K562 (cell line): ENCODE measurements around the gene TACC3. TPM values are rescaled to one million over a fixed set of nuclear protein-coding genes. Genes with fewer than 3 reads are reported as not detected.

Source experiments
- ATAC-seq: fragments of 200-7000 bp; cut with Tn5 transposase; 3 replicates; pipeline ENCODE4 v1.9.1; 2020; ENCODE audit warnings: moderate library complexity
- BruUV-seq: library from RNA; stranded (reverse); fragments of 400-500 nt; replicated peaks from 2 replicates; lab custom pipeline; 2021; lab: Mats Ljungman, UMichigan
- CTCF ChIA-PET: fragments of 300-600 bp; formaldehyde crosslinking; extraction: SDS; loops from one replicate; lab custom pipeline; 2021; ENCODE audit warnings: low intra/inter-chr PET ratio; lab: Yijun Ruan, JAX
- POLR2A ChIA-PET: fragments of 300-600, 350-650 bp; sonication (Branson Sonifier 250); formaldehyde crosslinking; extraction: SDS; loops from one replicate; lab custom pipeline; 2021; ENCODE audit warnings: antibody characterized with exemption, inconsistent platforms; lab: Yijun Ruan, JAX
- DNase-seq, 4 experiments: peaks; one replicate each; pipeline versions ENCODE4 v3.0.0 to v3.0.0-alpha.2; 2011 to 2018; ENCODE audit warnings: low spot score in 3 of 4, mixed read lengths in 3 of 4; ENCODE audit errors: extremely low read depth in 1 of 4
- FAIRE-seq: peaks from 2 replicates; lab custom pipeline; 2011; peaks lifted over from hg19 to GRCh38; lab: Jason Lieb, UNC
- H2AFZ ChIP-seq: 2 replicates; pipeline ENCODE4 v1.6.0; 2011; ENCODE audit warnings: low read depth, low read length, control low read depth, inconsistent platforms
- H3K27ac ChIP-seq: fragments of 200-600 bp; 3 replicates; pipeline ENCODE4 v1.8.0; 2011; ENCODE audit warnings: low read depth, mild to moderate bottlenecking, control low read depth, inconsistent platforms, low read length, moderate library complexity, mixed read lengths; ENCODE audit errors: extremely low read depth
- H3K27me3 ChIP-seq, 2 experiments: fragments of 300-600 bp in 1 of 2; 2 replicates in 1 of 2; 3 replicates in 1 of 2; pipeline versions ENCODE4 v1.6.0 to v1.8.0; 2011; ENCODE audit warnings: inconsistent platforms in 2 of 2, low read length in 2 of 2, mild to moderate bottlenecking in 1 of 2, mixed read lengths in 1 of 2, moderate library complexity in 1 of 2; ENCODE audit not compliant: control insufficient read depth in 2 of 2, insufficient read depth in 2 of 2
- H3K36me3 ChIP-seq: fragments of 300-600 bp; 3 replicates; pipeline ENCODE4 v1.8.0; 2011; ENCODE audit warnings: mild to moderate bottlenecking, low read length, inconsistent platforms; ENCODE audit not compliant: control insufficient read depth, insufficient read depth
- H3K4me1 ChIP-seq, 2 experiments: fragments of 200-600 bp in 1 of 2; replicated peaks in 1 of 2; 2 replicates in 1 of 2; 3 replicates in 1 of 2; pipeline versions ENCODE4 v1.5.1 to v1.8.0; 2011; ENCODE audit warnings: inconsistent platforms in 2 of 2, low read length in 2 of 2, mild to moderate bottlenecking in 1 of 2, mixed read lengths in 1 of 2, moderate library complexity in 1 of 2; ENCODE audit not compliant: control insufficient read depth in 2 of 2, insufficient read depth in 2 of 2
- H3K4me2 ChIP-seq: 2 replicates; pipeline ENCODE4 v1.6.1; 2011; ENCODE audit warnings: low read length, control low read depth, inconsistent platforms, mixed read lengths; ENCODE audit not compliant: insufficient read depth
- H3K4me3 ChIP-seq: fragments of 200-600 bp; sonication (generic), shearing (Covaris generic); 2 replicates; pipeline ENCODE4 v1.5.1; 2016; ENCODE audit warnings: control low read depth, inconsistent platforms
- H3K79me2 ChIP-seq: fragments of 200-600 bp; 3 replicates; pipeline ENCODE4 v1.8.0; 2011; ENCODE audit warnings: low read length, inconsistent platforms; ENCODE audit not compliant: control insufficient read depth, insufficient read depth
- H3K9ac ChIP-seq, 2 experiments: 2 replicates each; pipeline versions ENCODE4 v1.6.0 to v1.6.1; 2011; ENCODE audit warnings: low read depth in 2 of 2, low read length in 2 of 2, control low read depth in 1 of 2, inconsistent platforms in 1 of 2, mild to moderate bottlenecking in 1 of 2, mixed read lengths in 1 of 2; ENCODE audit not compliant: insufficient read depth in 1 of 2
- H3K9me1 ChIP-seq: one replicate; pipeline ENCODE4 v1.6.0; 2011; ENCODE audit warnings: inconsistent platforms, mild to moderate bottlenecking, low read length, moderate library complexity; ENCODE audit not compliant: control insufficient read depth, insufficient read depth
- H3K9me3 ChIP-seq: replicated peaks from 2 replicates; pipeline ENCODE4 v1.5.1; 2011; ENCODE audit warnings: low read depth, low read length, inconsistent platforms; ENCODE audit not compliant: control insufficient read depth, insufficient read depth
- H4K20me1 ChIP-seq: replicated peaks from 2 replicates; pipeline ENCODE4 v1.6.1; 2011; ENCODE audit warnings: low read length, inconsistent platforms, mixed read lengths; ENCODE audit not compliant: control insufficient read depth, insufficient read depth
- ASH1L ChIP-seq: fragments of 450-650 bp; IDR thresholded peaks from 2 replicates; pipeline ENCODE4 v1.6.1; 2018; ENCODE audit warnings: borderline replicate concordance, mild to moderate bottlenecking, low read depth; ENCODE audit not compliant: partially characterized antibody
- C11orf30 ChIP-seq: fragments of 450-650 bp; IDR thresholded peaks from 2 replicates; pipeline ENCODE4 v1.6.1; 2016; ENCODE audit warnings: low read depth, mild to moderate bottlenecking
- CCNT2 ChIP-seq: IDR thresholded peaks from 2 replicates; pipeline ENCODE4 v1.6.1; 2011; ENCODE audit warnings: borderline replicate concordance, low read depth, mild to moderate bottlenecking, moderate library complexity, mixed read lengths, low read length; ENCODE audit not compliant: insufficient read length; ENCODE audit errors: extremely low read depth
- HNRNPK ChIP-seq: fragments of 200-400 bp; formaldehyde crosslinking; IDR thresholded peaks from one replicate; pipeline ENCODE4 v1.6.1; 2018; ENCODE audit warnings: mild to moderate bottlenecking, low read depth, low read length; ENCODE audit not compliant: poor library complexity, severe bottlenecking
- ILK ChIP-seq: fragments of 450-650 bp; IDR thresholded peaks from 2 replicates; pipeline ENCODE4 v1.6.1; 2016; ENCODE audit warnings: missing genetic modification characterization, low read depth, mild to moderate bottlenecking, missing compliant biosample characterization, moderate library complexity, borderline replicate concordance
- NFE2L1 ChIP-seq: fragments of 450-650 bp; IDR thresholded peaks from 2 replicates; pipeline ENCODE4 v1.6.1; 2016; ENCODE audit warnings: missing genetic modification characterization, low read depth, mild to moderate bottlenecking, missing compliant biosample characterization, moderate library complexity, borderline replicate concordance
- PHF20 ChIP-seq: fragments of 450-650 bp; IDR thresholded peaks from 2 replicates; pipeline ENCODE4 v1.6.1; 2018; ENCODE audit not compliant: partially characterized antibody
- POLR2AphosphoS2 ChIP-seq: IDR thresholded peaks from 2 replicates; pipeline ENCODE4 v1.6.1; 2012; ENCODE audit warnings: low read length, improper control_type of control experiment
- POU5F1 ChIP-seq: fragments of 150-350 bp; IDR thresholded peaks from 2 replicates; pipeline ENCODE4 v1.6.1; 2014; ENCODE audit warnings: borderline replicate concordance, low read length, low read depth, mild to moderate bottlenecking; ENCODE audit not compliant: partially characterized antibody
- RAD51 ChIP-seq: fragments of 450-650 bp; IDR thresholded peaks from 2 replicates; pipeline ENCODE4 v1.7.1; 2016; ENCODE audit warnings: low read depth, mild to moderate bottlenecking, borderline replicate concordance
- ZNF134 ChIP-seq: fragments of 250-450 bp; sonication (Bioruptor Pico); conservative IDR thresholded peaks from 2 replicates; pipeline ENCODE4 v1.4.0; 2020
- ZNF175 ChIP-seq: fragments of 200-800 bp; sonication (Bioruptor generic); IDR thresholded peaks from 2 replicates; pipeline ENCODE4 v1.6.1; 2016; ENCODE audit warnings: low read depth, mild to moderate bottlenecking, missing genetic modification characterization, missing compliant biosample characterization
- ZNF263 ChIP-seq: sonication (generic); formaldehyde crosslinking; IDR thresholded peaks from 2 replicates; pipeline ENCODE4 v1.8.0; 2022; ENCODE audit warnings: mild to moderate bottlenecking, missing genetic modification reagents, borderline replicate concordance
- ZNF699 ChIP-seq: fragments of 250-450 bp; sonication (Bioruptor Pico); IDR thresholded peaks from 2 replicates; pipeline ENCODE4 v1.8.0; 2021; ENCODE audit warnings: mild to moderate bottlenecking, moderate library complexity; ENCODE audit not compliant: insufficient replicate concordance
- WGBS: fragments of 100-300 bp; shearing (Covaris generic); methylation state at CpG from one replicate; pipeline ENCODE4 v1.1.6; 2016; ENCODE audit warnings: low coverage, mixed read lengths; ENCODE audit not compliant: insufficient coverage; ENCODE audit errors: missing lambda C conversion rate; 5-methylcytosine and 5-hydroxymethylcytosine counted together
- in situ Hi-C: fragments of 300-500 bp; cut with MboI; formaldehyde crosslinking; loops from 4 replicates; pipeline ENCODE4 v1.15.0; 2018; ENCODE audit warnings: inconsistent platforms, mixed read lengths
- intact Hi-C: fragments of 100-400 bp; cut with micrococcal nuclease; formaldehyde crosslinking; loops from 2 replicates; pipeline ENCODE4 v1.14.2; 2022
- polyA plus RNA-seq, 8 experiments: library from polyadenylated mRNA; depleted of rRNA in 4 of 8; stranded (reverse) in 5 of 8; unstranded in 3 of 8; fragments of >200 nt; fragmentation: Nextera tagmentation in 2 of 8; fragmentation: Illumina TruSeq in 1 of 8; extraction: Ambion mirVana in 2 of 8; extraction: Trizol in 1 of 8; gene quantifications; 2 replicates each; pipeline versions ENCODE4 v1.2.1 to v1.2.3, GENCODE V29; 2011 to 2014; ENCODE audit warnings: inconsistent platforms in 1 of 8, missing spikeins in 1 of 8
- total RNA-seq, 7 experiments: library from RNA; depleted of rRNA in 6 of 7; stranded (reverse); fragments of >200 nt in 6 of 7; fragmentation: Illumina TruSeq in 2 of 7; extraction: Trizol in 2 of 7; gene quantifications; 2 replicates each; pipeline versions ENCODE4 v1.2.1 to v1.2.3, GENCODE V29; 2011 to 2021; ENCODE audit warnings: low replicate concordance in 1 of 7
- TF ChIP-seq, protein P1 (sequence below), 2 experiments: IDR thresholded peaks; 2 replicates each; pipeline ENCODE4 v1.6.1; 2011; ENCODE audit warnings: borderline replicate concordance in 1 of 2, control low read depth in 1 of 2, low read depth in 1 of 2, low read length in 1 of 2, mild to moderate bottlenecking in 1 of 2, mixed read lengths in 1 of 2, moderate library complexity in 1 of 2; ENCODE audit not compliant: insufficient read depth in 1 of 2, insufficient read length in 1 of 2, poor library complexity in 1 of 2, severe bottlenecking in 1 of 2; ENCODE audit errors: extremely low read depth in 1 of 2

Gene TACC3
- total and polyA plus RNA-seq, 9 of the 15 experiments (the other 6 are each of a cell fraction or from before 2014, with no cell fraction given): 1.9 to 122 (median 55.6) TPM

DNA sequence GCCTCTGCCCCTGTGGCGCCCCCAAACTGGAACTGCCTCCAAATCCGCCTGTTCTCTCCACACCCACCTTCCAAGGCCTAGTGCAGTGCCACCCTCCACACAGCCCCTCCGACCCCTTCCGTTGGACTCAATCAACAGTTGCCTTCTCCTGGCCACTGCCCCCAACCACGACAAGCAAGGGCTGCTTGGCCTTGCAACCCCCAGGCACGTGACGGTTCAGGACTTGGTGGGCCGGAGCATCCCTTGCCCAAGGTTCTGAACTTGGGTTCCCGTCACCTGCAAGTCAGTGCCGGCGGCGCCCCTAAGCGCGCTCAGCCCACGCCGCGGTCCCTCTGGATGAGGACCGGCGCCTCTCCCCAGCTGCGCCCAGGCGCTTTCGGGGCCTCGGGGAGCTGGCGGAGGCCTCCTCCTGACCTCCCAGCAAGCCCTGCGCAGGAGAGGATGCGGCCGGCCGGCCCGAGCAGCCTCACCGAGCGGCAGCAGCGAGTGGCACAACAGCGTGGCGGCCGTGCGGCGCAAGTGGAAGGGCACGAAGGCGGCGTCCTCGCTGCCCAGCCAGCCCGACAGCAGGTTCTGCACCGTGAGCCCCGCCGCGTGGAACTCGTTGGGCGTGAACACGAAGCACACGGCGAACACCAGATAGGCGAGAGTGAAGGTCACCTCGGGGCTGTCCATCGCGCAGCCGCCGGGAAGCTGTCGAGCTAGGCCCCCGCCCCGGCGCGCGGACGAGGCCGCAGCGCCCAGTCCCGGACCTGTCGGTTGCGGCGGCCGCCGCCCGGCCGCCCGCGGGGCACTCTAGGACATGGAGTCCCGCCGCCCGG, 948 bp upstream of the TACC3 start:
- TSS peak; percentile 39 for BruUV-seq
- Histone ChIP-seq H4K20me1 (peaks cover 5% of the 10 kb centered on the region), H3K9ac (peak overlapping the region; percentile 89 to 99), H3K9me3 (no peaks in the 10 kb centered on the region), H3K9me1 (no peaks in the 10 kb centered on the region), H3K4me3 (peak overlapping the region; percentile 98), H3K27me3 (no peaks in the 10 kb centered on the region), H3K4me2 (peak overlapping the region; percentile 95), H3K79me2 (peaks cover 83% of the 10 kb centered on the region), H3K27ac (peak overlapping the region; percentile 97), H3K36me3 (peaks cover 61% of the 10 kb centered on the region; the same call in 2 of the 3 replicates), H2AFZ (peak overlapping the region; percentile 80), H3K4me1 (peaks cover 10 to 68% of the 10 kb centered on the region in 2 experiments; a peak in 4 of 5 replicates)
- in situ Hi-C loops (no loop called here), intact Hi-C loops (loop anchor here (10.0 kb wide), 1 partner anchor 366 kb away; no protein-coding TSS in a partner anchor)
- FAIRE-seq (no peak), ATAC-seq (peak; percentile 60), DNase-seq (peak; percentile 52 to 67 (median 60))
- POLR2A ChIA-PET: interaction anchor here (0.6 to 4.7 kb wide), 17 partner anchors 8 to 646 kb away, joined by 3 to 32 read pairs (median 3); partner anchors contain the start of gene SLBP
- CTCF ChIA-PET: no interaction called here
- WGBS: 1% methylated on average over 66 of the region's 79 CpGs
- TF ChIP-seq POU5F1 (no peak), NFE2L1 (tag) (no peak), ASH1L (no peak), PHF20 (peak; percentile 57), ZNF175 (CRISPR knock-in tag) (no peak), CCNT2 (peak; percentile 7), ZNF699 (no peak), HNRNPK (no peak), ILK (no peak), ZNF263 (CRISPR knock-in tag) (peak; percentile 16; the same call in 1 of the 2 replicates), C11orf30 (no peak), ZNF134 (CRISPR knock-in tag) (no peak), POLR2AphosphoS2 (no peak), RAD51 (no peak)
- TF ChIP-seq, protein P1, sequence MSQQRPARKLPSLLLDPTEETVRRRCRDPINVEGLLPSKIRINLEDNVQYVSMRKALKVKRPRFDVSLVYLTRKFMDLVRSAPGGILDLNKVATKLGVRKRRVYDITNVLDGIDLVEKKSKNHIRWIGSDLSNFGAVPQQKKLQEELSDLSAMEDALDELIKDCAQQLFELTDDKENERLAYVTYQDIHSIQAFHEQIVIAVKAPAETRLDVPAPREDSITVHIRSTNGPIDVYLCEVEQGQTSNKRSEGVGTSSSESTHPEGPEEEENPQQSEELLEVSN (IDR thresholded peaks at IDR 0.05; ENCODE audit: borderline replicate concordance in 1 of 2, extremely low read depth in 1 of 2, insufficient read depth in 1 of 2, insufficient read length in 1 of 2, low read depth in 1 of 2, low read length in 1 of 2, poor library complexity in 1 of 2, severe bottlenecking in 1 of 2): peak; percentile 44 to 54
